ENCODE results near the gene ADAM19.

The ADAM19 gene

DNA sequence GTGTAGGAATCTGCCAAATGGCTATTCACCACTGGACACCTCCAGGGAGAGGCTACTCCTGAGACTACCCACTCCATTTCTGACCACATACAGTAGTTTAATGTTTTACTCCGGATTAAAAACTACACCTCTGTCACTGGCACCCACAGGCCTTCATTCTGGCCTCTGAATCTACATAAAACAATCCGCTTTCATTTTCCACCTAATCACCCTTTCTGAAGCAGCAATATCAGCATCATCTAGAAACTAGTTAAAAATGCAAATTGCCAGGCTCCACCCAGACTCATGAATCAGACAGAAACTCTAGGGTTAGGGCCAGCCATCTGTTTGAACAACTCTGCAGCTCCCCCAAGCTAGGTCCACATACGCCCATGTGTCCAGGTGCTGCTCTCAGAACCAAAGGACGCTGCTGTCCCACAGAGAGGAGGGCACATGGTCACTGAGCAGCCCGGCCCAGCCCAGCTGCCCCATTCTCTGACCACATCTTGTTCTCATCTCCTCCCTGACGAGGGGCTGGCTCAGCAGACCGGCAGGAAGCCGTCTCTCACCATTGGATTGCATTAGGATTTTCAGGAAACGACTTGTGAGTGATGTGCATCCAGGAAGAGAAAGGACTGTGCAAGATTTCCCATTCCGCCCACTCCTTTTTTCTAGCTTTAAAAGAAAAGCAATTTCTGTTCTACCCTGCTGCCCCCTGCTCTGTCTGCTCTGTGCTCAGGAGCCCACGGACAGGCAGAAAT lies 34.7 kb downstream of the ADAM19 start:
- no peak for DNase-seq

DNA sequence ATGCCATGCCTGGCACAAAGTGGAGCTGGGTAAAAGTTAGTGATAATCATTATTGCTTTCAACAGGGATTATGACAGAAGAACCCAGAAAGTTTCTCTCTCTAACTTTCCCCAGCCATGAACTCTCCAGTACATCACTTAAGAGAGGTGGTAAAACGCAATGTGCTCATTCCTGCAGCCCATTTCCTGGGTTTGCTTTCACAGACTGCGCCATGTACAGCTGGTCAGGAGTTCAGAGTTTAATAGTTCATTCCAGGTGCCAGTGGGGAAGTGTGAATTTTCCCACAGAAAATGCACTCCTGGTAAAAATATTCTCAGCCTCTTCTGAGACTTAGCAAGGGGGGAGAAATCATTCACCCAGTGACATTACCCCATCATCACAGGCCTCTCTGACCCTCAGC lies 35.5 kb downstream of the ADAM19 start:
- no peak for DNase-seq

- DNase-seq: no peak
Observed at GRCh38 chr5:157539503-157540022, 36.0 kb downstream of the ADAM19 start.

DNA sequence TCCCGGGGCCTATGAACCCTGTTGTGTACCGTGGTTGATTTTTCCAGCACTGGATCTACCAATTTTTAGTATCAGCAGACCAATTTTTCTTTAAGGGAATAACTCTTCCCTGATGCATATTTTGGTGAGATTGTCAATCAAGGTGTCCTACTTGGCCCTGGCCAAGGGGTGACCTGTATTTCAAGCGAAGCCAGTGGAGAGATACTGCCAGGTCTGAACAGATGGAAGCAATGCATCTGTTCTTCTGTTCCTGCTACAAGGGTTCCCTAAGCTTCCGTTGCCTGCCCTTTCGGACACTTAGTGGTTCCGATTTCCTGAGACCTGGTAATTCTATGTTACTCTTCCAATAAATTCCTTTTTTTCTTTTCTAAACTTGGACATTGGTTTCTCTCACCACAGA lies 37.3 kb downstream of the ADAM19 start:
- no peak for DNase-seq

DNA sequence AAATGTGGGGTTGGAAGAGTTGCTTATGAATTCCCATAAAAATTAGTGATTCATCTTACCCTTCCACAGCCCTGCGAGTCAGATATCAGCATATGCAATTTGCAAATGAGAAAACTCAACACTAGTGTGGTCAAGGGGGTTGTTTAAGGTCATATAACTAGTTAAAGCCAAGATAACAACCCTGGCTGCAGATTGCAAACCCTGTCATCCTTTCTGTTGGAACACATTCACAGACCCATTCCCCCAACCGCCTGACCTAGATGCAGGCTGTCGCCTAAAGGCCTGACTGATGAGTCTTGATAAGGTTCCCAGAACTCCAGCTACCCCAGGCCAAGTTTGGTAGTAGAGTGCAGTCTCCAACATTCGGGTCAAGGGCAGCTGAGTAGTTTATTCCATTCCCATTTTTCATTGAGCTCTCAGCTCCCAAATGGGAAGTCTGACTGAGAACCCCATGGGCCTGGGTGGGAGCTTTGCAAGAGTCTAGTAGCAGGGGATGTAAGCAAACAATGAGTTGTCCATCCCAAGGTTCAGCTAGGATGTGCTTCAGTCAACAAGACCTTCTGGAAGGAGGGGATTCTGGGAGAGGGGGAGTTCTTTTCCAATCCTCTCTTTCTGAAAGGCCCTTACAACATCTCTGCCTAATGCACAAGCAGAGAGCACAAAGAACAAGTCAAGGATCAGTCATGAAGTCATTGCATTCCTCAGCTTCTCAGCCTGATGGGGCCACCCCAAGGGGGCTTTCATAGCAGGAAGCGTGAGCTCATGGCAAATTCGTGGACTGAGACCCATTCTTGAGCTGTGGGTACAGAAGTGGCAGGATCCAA lies 40.3 kb downstream of the ADAM19 start:
- no peak for DNase-seq

DNA sequence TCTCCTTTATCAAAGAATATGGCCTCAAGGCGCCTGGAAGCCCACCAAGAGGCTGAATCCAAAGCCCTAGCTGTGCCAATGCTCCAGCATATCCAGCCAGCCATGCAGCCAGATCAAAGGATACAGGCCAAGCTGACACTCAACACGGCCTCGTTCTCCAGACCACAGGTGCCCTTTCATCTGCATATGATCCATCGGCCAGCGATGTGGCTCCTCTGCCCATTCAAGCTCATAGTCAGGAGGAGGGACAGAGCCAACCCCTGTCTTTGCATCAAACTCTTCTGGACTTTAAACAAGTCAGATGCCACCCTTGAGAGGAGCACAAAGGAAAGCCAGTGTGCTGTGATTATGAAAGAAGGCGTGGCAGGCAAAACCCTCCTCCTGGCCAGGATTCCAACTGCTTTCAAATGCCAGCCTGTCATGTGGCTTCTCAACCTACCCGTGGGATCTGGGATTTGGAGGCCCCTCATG lies 42.5 kb downstream of the ADAM19 start:
- DNase-seq: no peak

DNA sequence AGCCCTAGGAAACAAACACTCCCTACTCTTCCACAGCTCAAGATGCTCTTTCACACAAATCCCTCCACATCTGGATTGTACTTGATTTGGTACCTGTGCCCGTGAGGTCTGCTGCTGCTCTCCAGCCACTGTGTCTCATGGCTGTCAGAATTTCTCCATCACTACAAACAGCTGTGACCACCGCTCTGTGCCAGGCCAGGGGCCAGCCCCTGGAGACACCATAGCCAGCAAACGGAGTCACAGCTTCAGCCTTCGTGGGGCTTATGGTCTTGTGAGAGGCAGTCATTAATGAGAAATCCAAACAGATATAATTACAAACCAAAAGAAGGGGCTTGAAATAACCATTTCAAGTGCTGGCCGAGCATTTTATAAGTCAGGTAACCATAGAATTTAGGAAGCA lies 43.6 kb downstream of the ADAM19 start:
- no peak for DNase-seq

- DNase-seq: no peak
Observed at GRCh38 chr5:157530226-157530972, 45.2 kb downstream of the ADAM19 start.

DNA sequence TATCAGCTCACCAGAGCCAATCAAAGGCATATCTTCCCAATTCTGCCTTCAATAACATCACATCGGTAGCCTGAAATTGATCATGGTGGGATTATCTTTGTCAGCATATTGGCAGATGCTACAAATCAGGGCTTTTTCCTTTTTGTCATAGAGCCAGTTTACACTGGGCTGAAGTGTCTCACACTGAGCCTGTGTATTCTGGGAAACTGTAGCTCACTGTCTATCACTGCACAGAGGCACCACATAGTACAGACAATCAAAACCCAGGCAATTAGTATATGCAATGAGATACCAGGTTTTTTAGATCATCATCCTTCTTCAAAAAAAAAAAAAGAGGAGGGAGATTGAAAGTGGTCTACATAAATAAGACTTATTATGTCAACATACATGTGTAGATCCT lies 46.6 kb downstream of the ADAM19 start:
- DNase-seq: no peak

DNA sequence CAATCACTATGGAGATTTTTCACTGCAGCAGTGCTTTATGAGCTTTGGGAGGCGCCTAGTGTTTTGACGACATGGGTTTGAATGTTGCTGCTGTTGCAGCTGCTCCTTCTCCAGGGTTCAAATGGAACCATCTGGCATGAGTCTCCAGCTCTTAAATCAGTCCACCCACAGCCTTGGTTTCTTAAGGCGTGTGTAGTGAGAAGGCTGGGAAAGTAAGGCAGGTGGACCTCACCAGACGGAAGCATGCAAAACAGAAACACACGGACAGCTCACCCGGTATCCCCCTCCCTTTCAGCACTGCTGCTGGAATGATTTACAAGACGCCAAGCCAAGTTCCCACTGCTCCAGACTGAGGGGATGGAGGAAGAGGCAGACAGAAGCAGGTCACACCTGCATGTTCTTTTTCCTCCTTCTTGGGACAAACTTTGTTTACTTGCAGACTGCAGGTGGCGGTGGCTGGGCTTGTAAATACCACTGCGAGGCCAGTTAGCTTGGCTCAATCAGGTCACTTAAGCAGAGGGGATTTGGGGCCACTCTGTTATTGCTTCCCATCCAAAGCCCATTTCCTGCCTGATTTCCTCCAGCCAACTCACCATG lies 47.4 kb downstream of the ADAM19 start:
- no peak for DNase-seq

GRCh38 chr5:157524887-157525286 lies 50.7 kb downstream of the ADAM19 start:
- DNase-seq: no peak

DNA sequence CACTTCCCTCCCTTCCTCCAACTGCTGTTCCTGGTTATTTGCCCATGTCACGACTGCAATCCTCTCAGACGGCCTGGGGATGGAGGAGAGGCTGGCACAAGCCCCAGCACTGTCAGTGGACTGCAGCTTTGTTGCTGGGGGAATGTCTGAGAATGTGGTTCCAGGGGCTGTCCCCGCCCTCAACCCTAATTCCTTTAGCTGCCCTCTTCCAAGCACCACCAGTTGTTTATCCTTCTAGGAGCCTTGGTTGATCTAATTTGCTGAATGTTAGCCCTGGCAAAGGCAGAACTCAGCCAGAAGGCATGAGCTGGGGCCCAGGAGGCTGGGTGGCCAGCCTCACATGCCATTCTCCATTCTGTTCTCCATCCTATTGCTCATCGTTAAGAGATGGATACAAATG lies 51.6 kb downstream of the ADAM19 start:
- DNase-seq: no peak

DNA sequence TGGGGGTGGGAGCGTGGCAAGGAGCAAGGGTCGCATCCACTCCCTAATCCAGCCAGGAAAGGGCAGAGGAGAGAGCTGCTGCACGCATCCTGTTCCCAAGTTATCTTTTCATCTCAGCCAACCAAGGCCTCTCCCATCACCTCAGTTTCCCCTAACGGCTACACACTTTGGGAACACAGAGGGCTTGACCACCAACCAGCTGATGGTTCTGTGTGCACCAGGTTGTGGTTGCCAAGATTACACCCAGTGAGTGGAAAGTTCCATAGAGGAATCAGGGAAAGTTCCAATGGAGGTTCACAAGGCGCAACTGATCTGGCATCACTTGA lies 53.9 kb downstream of the ADAM19 start:
- no peak for DNase-seq

DNA sequence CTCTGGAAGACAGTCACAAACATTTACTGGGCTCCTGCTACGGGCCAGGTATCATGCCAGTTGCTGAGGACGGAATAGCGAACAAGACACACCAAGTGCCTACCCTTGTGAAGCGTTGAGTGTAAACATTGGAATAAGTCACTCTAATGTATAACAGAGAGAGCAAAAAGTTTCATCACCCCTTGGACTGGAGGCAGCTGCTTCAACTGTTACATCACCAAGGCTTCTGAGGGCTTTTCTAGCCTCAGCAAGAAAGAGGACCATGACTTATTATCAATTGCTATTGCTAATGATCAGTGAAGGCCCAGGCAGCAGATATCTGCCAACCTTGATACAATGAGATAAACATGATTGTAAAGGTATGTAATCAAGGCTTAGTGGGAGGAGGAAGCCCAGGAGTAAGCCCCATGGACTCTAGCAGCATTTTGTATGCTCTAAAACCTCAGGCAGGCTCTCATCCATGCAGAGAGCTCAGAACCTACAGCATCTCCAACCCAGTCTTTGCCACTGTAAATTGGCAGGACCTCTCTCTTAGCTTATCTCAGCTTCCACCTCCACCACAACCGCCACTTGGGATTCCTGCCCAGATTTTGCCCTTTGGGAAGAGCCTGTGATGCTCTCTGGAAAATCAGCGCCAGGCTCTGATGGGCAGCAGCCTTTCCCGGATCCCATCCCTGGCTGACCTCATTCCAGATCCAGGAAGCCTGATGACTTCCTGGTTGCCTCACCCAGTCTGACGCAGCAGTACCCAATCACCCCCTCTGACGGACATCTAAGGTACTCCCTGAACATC lies 54.5 kb downstream of the ADAM19 start:
- DNase-seq: no peak

- no peak for DNase-seq
Observed at GRCh38 chr5:157519579-157520253, 55.9 kb downstream of the ADAM19 start.

DNA sequence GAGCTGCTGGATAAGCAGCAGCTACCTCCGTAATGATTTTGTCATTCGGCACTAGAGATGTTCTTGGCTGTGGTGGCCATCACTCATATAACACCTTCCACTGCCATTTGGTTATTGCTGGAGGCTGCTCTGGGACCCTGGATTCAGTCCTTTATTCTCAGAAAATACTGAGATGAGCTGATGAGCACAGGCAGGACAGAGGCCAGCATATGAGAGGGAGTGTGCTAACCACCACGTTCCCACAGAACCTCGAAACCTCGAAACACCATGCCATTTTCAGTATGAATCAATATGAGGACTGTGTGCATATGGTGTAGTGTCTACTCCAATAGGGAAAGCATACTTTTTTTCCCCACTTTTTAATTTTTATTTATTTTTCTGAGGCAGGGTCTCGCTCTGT lies 56.6 kb downstream of the ADAM19 start:
- no peak for DNase-seq

- no peak for DNase-seq
Observed at GRCh38 chr5:157516626-157517325, 58.8 kb downstream of the ADAM19 start.

DNA sequence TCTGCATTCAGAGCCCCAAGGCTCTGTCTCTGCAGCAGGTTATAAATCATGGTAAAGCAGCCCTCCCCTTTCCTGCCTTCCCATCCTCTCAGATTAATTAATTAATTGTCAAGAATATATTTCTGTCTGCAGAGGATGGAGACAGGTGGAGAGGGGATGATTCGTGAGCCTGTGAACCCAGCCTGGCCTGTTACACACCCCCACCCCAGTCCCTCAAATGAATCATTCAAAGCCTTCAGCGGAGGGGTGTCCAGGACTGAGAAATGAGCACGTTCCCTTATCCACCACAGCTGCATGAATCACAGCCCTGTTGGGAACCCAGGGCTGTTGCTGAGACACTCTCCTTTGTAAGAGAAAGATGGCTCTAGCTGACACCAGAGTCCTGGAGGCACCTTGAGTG lies 59.6 kb downstream of the ADAM19 start:
- DNase-seq: no peak

GRCh38 chr5:157514974-157515373 lies 60.6 kb downstream of the ADAM19 start:
- no peak for DNase-seq

DNA sequence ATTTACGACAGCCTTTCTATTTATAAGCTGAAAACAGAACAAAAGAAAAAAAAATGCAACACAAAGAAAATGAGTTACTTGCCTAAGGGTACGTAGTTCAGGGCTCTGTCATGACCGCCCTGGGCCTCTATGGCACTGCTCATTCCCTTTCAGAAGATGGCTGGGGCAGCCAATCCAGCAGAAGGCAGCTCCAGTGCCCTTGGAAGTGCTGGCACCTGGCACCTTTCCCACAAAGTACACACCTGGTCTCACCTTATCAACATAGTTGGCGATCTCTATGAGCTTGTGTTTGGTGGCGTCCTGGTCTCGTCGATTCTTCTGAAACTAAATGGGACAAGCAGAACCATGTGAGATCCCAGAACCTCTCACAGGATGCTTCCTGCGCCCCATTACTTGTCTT lies 62.4 kb downstream of the ADAM19 start:
- no peak for DNase-seq

All from SHP77 treated with DMSO at 0.1 percent for 48 hours (cell line).